K562 (cell line): ENCODE data around the gene STIM1. TPM values are rescaled to one million over a fixed set of nuclear protein-coding genes. Genes with fewer than 3 reads are reported as not detected.

Experiments
- BCLAF1 ChIP-seq, 2 experiments: fragments of 450-650 bp in 1 of 2; IDR thresholded peaks; 2 replicates each; pipeline ENCODE4 v1.6.1; 2011 to 2017; ENCODE audit warnings: low read depth in 2 of 2, antibody characterized with exemption in 1 of 2, borderline replicate concordance in 1 of 2, low read length in 1 of 2, mild to moderate bottlenecking in 1 of 2, mixed read lengths in 1 of 2; ENCODE audit not compliant: control insufficient read depth in 1 of 2
- CHD4 ChIP-seq: fragments of 200-600 bp; sonication (generic); IDR thresholded peaks from 3 replicates; pipeline ENCODE4 v1.6.1; 2012; ENCODE audit warnings: low read depth, mild to moderate bottlenecking, mixed read lengths, low read length, inconsistent platforms; ENCODE audit not compliant: insufficient read depth, insufficient replicate concordance, poor library complexity, severe bottlenecking
- EP400 ChIP-seq: fragments of 450-650 bp; IDR thresholded peaks from 2 replicates; pipeline ENCODE4 v1.6.1; 2017; ENCODE audit warnings: antibody characterized with exemption, mild to moderate bottlenecking, moderate library complexity
- FOSL1 ChIP-seq: fragments of 200-800 bp; sonication (Bioruptor generic); conservative IDR thresholded peaks from 2 replicates; pipeline ENCODE4 v1.6.1; 2016; ENCODE audit warnings: missing genetic modification characterization, missing compliant biosample characterization
- GTF2A2 ChIP-seq: IDR thresholded peaks from 2 replicates; pipeline ENCODE4 v1.6.1; 2016; ENCODE audit warnings: mild to moderate bottlenecking, missing genetic modification characterization, missing compliant biosample characterization
- KDM2B ChIP-seq: fragments of 250-450 bp; sonication (Bioruptor Pico); IDR thresholded peaks from 2 replicates; pipeline ENCODE4 v1.8.0; 2021; ENCODE audit warnings: mild to moderate bottlenecking, moderate library complexity
- MGA ChIP-seq: fragments of 450-650 bp; IDR thresholded peaks from 2 replicates; pipeline ENCODE4 v1.6.1; 2016; ENCODE audit warnings: mild to moderate bottlenecking, moderate library complexity
- ZKSCAN3 ChIP-seq: fragments of 250-450 bp; sonication (Bioruptor Pico); IDR thresholded peaks from 2 replicates; pipeline ENCODE4 v1.4.0; 2020
- polyA plus RNA-seq, 8 experiments: library from polyadenylated mRNA; depleted of rRNA in 4 of 8; stranded (reverse) in 5 of 8; unstranded in 3 of 8; fragments of >200 nt; fragmentation: Nextera tagmentation in 2 of 8; fragmentation: Illumina TruSeq in 1 of 8; extraction: Ambion mirVana in 2 of 8; extraction: Trizol in 1 of 8; gene quantifications; 2 replicates each; pipeline versions ENCODE4 v1.2.1 to v1.2.3, GENCODE V29; 2011 to 2014; ENCODE audit warnings: inconsistent platforms in 1 of 8, missing spikeins in 1 of 8
- total RNA-seq, 7 experiments: library from RNA; depleted of rRNA in 6 of 7; stranded (reverse); fragments of >200 nt in 6 of 7; fragmentation: Illumina TruSeq in 2 of 7; extraction: Trizol in 2 of 7; gene quantifications; 2 replicates each; pipeline versions ENCODE4 v1.2.1 to v1.2.3, GENCODE V29; 2011 to 2021; ENCODE audit warnings: low replicate concordance in 1 of 7

The STIM1 gene
- total and polyA plus RNA-seq, 9 of the 15 experiments (the other 6 are each of a cell fraction or from before 2014, with no cell fraction given) = 7.7 to 50.5 (median 22.5) TPM

- TF ChIP-seq BCLAF1 (IDR thresholded peaks at IDR 0.05; ENCODE audit: borderline replicate concordance in 1 of 2, control insufficient read depth in 1 of 2, low read depth in 2 of 2, low read length in 1 of 2) (no peak), KDM2B (CRISPR knock-in tag) (no peak), MGA (no peak), CHD4 (no peak), GTF2A2 (tag) (no peak), FOSL1 (tag) (no peak), ZKSCAN3 (CRISPR knock-in tag) (no peak), EP400 (0 out of 2 replicates have a peak, but pooled peaks have one; percentile 45)
Observed at GRCh38 chr11:3807909-3808860, 47.3 kb upstream of the STIM1 start, which contains the start of gene PGAP2 (continued).
